Esophagus squamous epithelium (tissue), 5 donors: ENCODE results near the gene ATRNL1. TPM values are rescaled to one million over a fixed set of nuclear protein-coding genes. Genes with fewer than 3 reads are reported as not detected.

Experiments used
- DNase-seq: peaks from one replicate; lab custom pipeline; 2025; lab: John Stamatoyannopoulos, UW
- H3K27ac ChIP-seq, 4 donors: fragments of 200-600 bp; sonication (generic); one replicate each; pipeline ENCODE4 v1.5.1; 2016 to 2019; ENCODE audit warnings: mild to moderate bottlenecking in 1 of 4
- H3K27me3 ChIP-seq, 4 donors: fragments of 200-600 bp; sonication (generic); 1 replicate in 3 of 4; 2 replicates in 1 of 4; pipeline versions ENCODE4 v1.5.1 to v1.6.0; 2017 to 2021; ENCODE audit warnings: antibody characterized with exemption in 1 of 4
- H3K36me3 ChIP-seq, 3 donors: fragments of 200-600 bp; sonication (generic); one replicate each; pipeline ENCODE4 v1.5.1; 2016 to 2019
- H3K4me1 ChIP-seq, 3 donors: fragments of 200-600 bp; sonication (generic); one replicate each; pipeline ENCODE4 v1.5.1; 2017 to 2019
- H3K4me3 ChIP-seq, 4 donors: fragments of 200-600 bp; sonication (generic); 1 replicate in 3 of 4; 2 replicates in 1 of 4; pipeline ENCODE4 v1.5.1; 2016 to 2019; ENCODE audit warnings: mild to moderate bottlenecking in 2 of 4, moderate library complexity in 1 of 4
- H3K9me3 ChIP-seq, 3 donors: fragments of 200-600 bp; sonication (generic); one replicate each; pipeline ENCODE4 v1.5.1; 2016 to 2019
- CTCF ChIP-seq, 6 experiments: fragments of 450-650 bp in 4 of 6; fragments of 200-600 bp in 2 of 6; sonication (generic) in 2 of 6; IDR thresholded peaks; one replicate each; pipeline ENCODE4 v1.5.1; 2016 to 2019; ENCODE audit warnings: antibody characterized with exemption in 6 of 6, mild to moderate bottlenecking in 4 of 6, moderate library complexity in 4 of 6
- POLR2A ChIP-seq, 4 donors: fragments of 450-650 bp; IDR thresholded peaks; one replicate each; pipeline ENCODE4 v1.6.1; 2017; ENCODE audit warnings: antibody characterized with exemption in 4 of 4, mild to moderate bottlenecking in 4 of 4, moderate library complexity in 3 of 4
- WGBS, 2 donors: methylation state at CpG; one replicate each; pipeline ENCODE4 v1.1.5; 2018; 5-methylcytosine and 5-hydroxymethylcytosine counted together
- intact Hi-C: fragments of 100-400 bp; cut with DNase I; formaldehyde crosslinking; loops from one replicate; pipeline ENCODE4 v1.15.0; 2022
- total RNA-seq, 4 donors: library from RNA; depleted of rRNA; stranded (reverse); fragments of >200 nt; gene quantifications; one replicate each; pipeline ENCODE4 v1.1.0, GENCODE V29; 2016
- donor health status: DM: yes; HTN: yes; CAD: no.

The ATRNL1 gene
- total RNA-seq, 4 donors from 2014 or later, result 0.64 to 15.1 (median 2.6) TPM

- intact Hi-C loops, result no loop called here
- no peak for DNase-seq
- H3K36me3 ChIP-seq, result no peaks in the 10 kb centered on the region
- H3K4me1 ChIP-seq, result no peaks in the 10 kb centered on the region
- TF ChIP-seq POLR2A (IDR thresholded peaks at IDR 0.05) (no peak), CTCF (IDR thresholded peaks at IDR 0.05) (no peak)
- H3K27ac ChIP-seq, result no peak overlapping the region
- H3K9me3 ChIP-seq, result no peaks in the 10 kb centered on the region
- H3K27me3 ChIP-seq, result no peaks in the 10 kb centered on the region
- WGBS, 2 donors, result 58 to 86% methylated on average over 1 of the region's 1 CpG
- H3K4me3 ChIP-seq, result no peak overlapping the region
Observed at GRCh38 chr10:115860182-115861107, 767.3 kb downstream of the ATRNL1 start.

DNA sequence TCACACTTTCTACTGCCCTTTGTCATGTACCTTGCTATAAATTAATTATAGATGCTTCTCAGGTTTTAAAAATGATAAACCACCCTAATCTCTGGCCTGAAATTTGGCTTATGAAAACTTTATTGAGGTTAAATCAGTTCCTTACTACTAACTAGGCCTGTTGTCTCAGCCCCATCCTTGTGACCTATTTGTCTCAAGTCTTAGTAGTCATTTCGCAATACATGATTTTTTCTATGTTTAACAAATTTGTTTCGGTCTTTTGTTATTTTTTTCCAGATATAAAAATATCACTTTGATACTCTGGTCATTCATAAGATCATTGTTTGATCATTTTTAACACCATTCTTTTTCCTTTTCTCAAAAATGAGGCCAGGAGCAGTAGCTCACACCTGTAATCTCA lies 768.3 kb downstream of the ATRNL1 start:
- Histone ChIP-seq H3K27me3 (no peaks in the 10 kb centered on the region), H3K9me3 (no peaks in the 10 kb centered on the region), H3K4me1 (no peaks in the 10 kb centered on the region), H3K4me3 (no peak overlapping the region), H3K36me3 (no peaks in the 10 kb centered on the region), H3K27ac (peak overlapping the region in 1 of 4 donors; percentile 16)
- DNase-seq, result no peak
- WGBS, 2 donors, result 73 to 83% methylated on average over 2 of the region's 2 CpGs
- intact Hi-C loops, result no loop called here
- TF ChIP-seq POLR2A (IDR thresholded peaks at IDR 0.05) (no peak), CTCF (IDR thresholded peaks at IDR 0.05) (no peak)

- WGBS, 2 donors, result 80 to 100% methylated on average over 1 of the region's 1 CpG
- TF ChIP-seq CTCF (IDR thresholded peaks at IDR 0.05), result no peak
- TF ChIP-seq POLR2A (IDR thresholded peaks at IDR 0.05), result no peak
- Histone ChIP-seq H3K9me3 (no peaks in the 10 kb centered on the region), H3K27me3 (no peaks in the 10 kb centered on the region), H3K4me1 (no peaks in the 10 kb centered on the region), H3K4me3 (no peak overlapping the region), H3K36me3 (no peaks in the 10 kb centered on the region), H3K27ac (no peak overlapping the region)
- intact Hi-C loops, result no loop called here
- DNase-seq, result no peak
Observed at GRCh38 chr10:115861864-115862263, 768.7 kb downstream of the ATRNL1 start.

- DNase-seq, result no peak
- H3K4me3 ChIP-seq, result no peak overlapping the region
- intact Hi-C loops, result no loop called here
- no peak overlapping the region for H3K27ac ChIP-seq
- H3K36me3 ChIP-seq, result no peaks in the 10 kb centered on the region
- TF ChIP-seq POLR2A (IDR thresholded peaks at IDR 0.05), result no peak
- TF ChIP-seq CTCF (IDR thresholded peaks at IDR 0.05), result no peak
- H3K9me3 ChIP-seq, result no peaks in the 10 kb centered on the region
- WGBS, 2 donors, result 83 to 94% methylated on average over 1 of the region's 1 CpG
- H3K27me3 ChIP-seq, result no peaks in the 10 kb centered on the region
- H3K4me1 ChIP-seq, result no peaks in the 10 kb centered on the region
Observed at GRCh38 chr10:115866174-115866573, 773.0 kb downstream of the ATRNL1 start.

GRCh38 chr10:115866691-115867090 lies 773.5 kb downstream of the ATRNL1 start:
- TF ChIP-seq POLR2A (IDR thresholded peaks at IDR 0.05), result no peak
- TF ChIP-seq CTCF (IDR thresholded peaks at IDR 0.05), result no peak
- Histone ChIP-seq H3K9me3 (no peaks in the 10 kb centered on the region), H3K27me3 (no peaks in the 10 kb centered on the region), H3K36me3 (no peaks in the 10 kb centered on the region), H3K4me1 (no peaks in the 10 kb centered on the region), H3K27ac (no peak overlapping the region), H3K4me3 (no peak overlapping the region)
- DNase-seq, result no peak
- intact Hi-C loops, result no loop called here
- WGBS, 2 donors, result 76 to 82% methylated on average over 4 of the region's 4 CpGs
